PC-3 (cell line): ENCODE data around the gene SCPEP1. TPM values are rescaled to one million over a fixed set of nuclear protein-coding genes. Genes with fewer than 3 reads are reported as not detected.

Experiments
- ATAC-seq: fragments of 200-7000 bp; cut with Tn5 transposase; 2 replicates; pipeline ENCODE4 v1.9.1; 2020; ENCODE audit warnings: mild to moderate bottlenecking, moderate library complexity
- BruUV-seq: library from RNA; stranded (reverse); fragments of 400-500 nt; replicated peaks from 2 replicates; lab custom pipeline; 2021; lab: Mats Ljungman, UMichigan
- CTCF ChIA-PET: fragments of 300-600 bp; sonication (Branson Sonifier 250); formaldehyde crosslinking; loops from one replicate; lab custom pipeline; 2022; ENCODE audit warnings: antibody characterized with exemption; lab: Charles Lee
- POLR2A ChIA-PET: fragments of 300-600 bp; sonication (Branson Sonifier 250); formaldehyde crosslinking; loops from one replicate; lab custom pipeline; 2022; ENCODE audit warnings: antibody characterized with exemption; ENCODE audit not compliant: unreplicated experiment; lab: Charles Lee
- DNase-seq: peaks from one replicate; pipeline ENCODE4 v3.0.0-alpha.2; 2015
- H2AFZ ChIP-seq: fragments of 300-600 bp; sonication (generic); 2 replicates; pipeline ENCODE4 v1.6.0; 2016; ENCODE audit warnings: antibody characterized with exemption, low read length
- H3F3A ChIP-seq: fragments of 300-600 bp; sonication (generic); one replicate; pipeline ENCODE4 v1.6.0; 2017; ENCODE audit warnings: antibody characterized with exemption, low read length, control low read depth, mild to moderate bottlenecking; ENCODE audit not compliant: unreplicated experiment
- H3K27ac ChIP-seq: fragments of 300-600 bp; sonication (generic); 2 replicates; pipeline ENCODE4 v1.5.1; 2016; ENCODE audit warnings: mild to moderate bottlenecking, low read length
- H3K27me3 ChIP-seq: fragments of 300-600 bp; sonication (generic); 2 replicates; pipeline ENCODE4 v1.6.1; 2016; ENCODE audit warnings: low read length, mixed read lengths
- H3K36me3 ChIP-seq: fragments of 300-600 bp; sonication (generic); 2 replicates; pipeline ENCODE4 v1.6.1; 2016; ENCODE audit warnings: low read depth, mixed run types, low read length, mixed read lengths
- H3K4me1 ChIP-seq: fragments of 300-600 bp; sonication (generic); 2 replicates; pipeline ENCODE4 v1.5.1; 2016; ENCODE audit warnings: low read length; ENCODE audit not compliant: insufficient read depth
- H3K4me2 ChIP-seq: fragments of 300-600 bp; sonication (generic); 2 replicates; pipeline ENCODE4 v1.6.0; 2016; ENCODE audit warnings: low read length
- H3K4me3 ChIP-seq: fragments of 300-600 bp; sonication (generic); 2 replicates; pipeline ENCODE4 v1.5.1; 2016; ENCODE audit warnings: mild to moderate bottlenecking, low read length, mixed read lengths
- H3K79me2 ChIP-seq: fragments of 300-600 bp; sonication (generic); 2 replicates; pipeline ENCODE4 v1.6.1; 2017; ENCODE audit warnings: low read length, mixed read lengths
- H3K9ac ChIP-seq: fragments of 300-600 bp; sonication (generic); 2 replicates; pipeline ENCODE4 v1.6.0; 2016; ENCODE audit warnings: mild to moderate bottlenecking, low read length
- H3K9me2 ChIP-seq: fragments of 300-600 bp; sonication (generic); replicated peaks from 2 replicates; pipeline ENCODE4 v1.6.1; 2016; ENCODE audit warnings: mixed run types, low read length, mixed read lengths
- H3K9me3 ChIP-seq: fragments of 300-600 bp; sonication (generic); 2 replicates; pipeline ENCODE4 v1.6.1; 2016; ENCODE audit warnings: low read length, mixed read lengths
- H4K20me1 ChIP-seq: fragments of 300-600 bp; sonication (generic); 2 replicates; pipeline ENCODE4 v1.6.1; 2016; ENCODE audit warnings: low read length, mixed read lengths
- CTCF ChIP-seq: fragments of 300-600 bp; sonication (generic); conservative IDR thresholded peaks from 2 replicates; pipeline ENCODE4 v1.5.1; 2017; ENCODE audit warnings: antibody characterized with exemption, low read depth, mild to moderate bottlenecking, low read length
- EZH2 ChIP-seq: fragments of 300-600 bp; sonication (generic); IDR thresholded peaks from one replicate; pipeline ENCODE4 v1.6.1; 2017; ENCODE audit warnings: antibody characterized with exemption, mild to moderate bottlenecking, low read length; ENCODE audit not compliant: unreplicated experiment
- EZH2phosphoT487 ChIP-seq: fragments of 300-600 bp; sonication (generic); IDR thresholded peaks from 2 replicates; pipeline ENCODE4 v1.6.1; 2018; ENCODE audit warnings: mild to moderate bottlenecking, antibody characterized with exemption, low read length, borderline replicate concordance
- intact Hi-C: fragments of 100-400 bp; cut with micrococcal nuclease; formaldehyde crosslinking; loops from 2 replicates; pipeline ENCODE4 v1.9.0; 2023
- total RNA-seq: library from RNA; depleted of rRNA; stranded (reverse); fragments of >200 nt; gene quantifications from 2 replicates; pipeline ENCODE4 v1.2.3, GENCODE V29; 2014

SCPEP1 gene
- total RNA-seq, 1 experiment from 2014 or later: 73.3 TPM

DNA sequence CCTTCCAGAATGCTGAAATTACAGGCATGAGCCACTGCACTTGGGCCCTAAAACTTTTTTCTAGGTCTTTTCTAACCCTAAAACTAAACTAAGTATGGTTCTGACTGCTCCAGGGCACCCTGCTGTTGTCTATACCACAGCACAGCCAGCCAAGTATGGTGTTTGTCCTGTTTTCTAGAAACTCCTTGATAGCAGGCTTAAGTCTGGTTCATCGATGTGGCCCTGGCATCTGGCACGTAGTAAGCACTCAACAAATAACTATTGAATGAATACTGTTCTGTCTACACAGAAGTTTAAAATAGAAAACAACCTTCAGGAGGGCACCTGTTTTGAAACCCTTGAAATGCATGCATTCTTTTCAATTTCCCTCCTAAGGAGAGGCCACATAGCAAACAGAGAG is 62.6 kb downstream of the SCPEP1 start:
- H2AFZ ChIP-seq: no peak overlapping the region
- DNase-seq (no peak), ATAC-seq (no peak)
- BruUV-seq: no TSS peak
- no peaks in the 10 kb centered on the region for H3F3A ChIP-seq
- no peaks in the 10 kb centered on the region for H3K9me3 ChIP-seq
- intact Hi-C loops: no loop called here
- no peak overlapping the region for H3K4me2 ChIP-seq
- no peaks in the 10 kb centered on the region for H4K20me1 ChIP-seq
- H3K9me2 ChIP-seq: no peaks in the 10 kb centered on the region
- CTCF ChIA-PET: no interaction called here
- H3K9ac ChIP-seq: no peak overlapping the region
- POLR2A ChIA-PET: interaction anchor here (0.6 kb wide), 1 partner anchor 150 kb away, joined by 4 read pairs; no protein-coding TSS in a partner anchor
- H3K4me3 ChIP-seq: no peak overlapping the region
- peaks cover 10% of the 10 kb centered on the region for H3K4me1 ChIP-seq
- H3K79me2 ChIP-seq: no peaks in the 10 kb centered on the region
- H3K36me3 ChIP-seq: no peaks in the 10 kb centered on the region
- no peaks in the 10 kb centered on the region for H3K27me3 ChIP-seq
- H3K27ac ChIP-seq: no peak overlapping the region
- TF ChIP-seq CTCF: no peak

DNA sequence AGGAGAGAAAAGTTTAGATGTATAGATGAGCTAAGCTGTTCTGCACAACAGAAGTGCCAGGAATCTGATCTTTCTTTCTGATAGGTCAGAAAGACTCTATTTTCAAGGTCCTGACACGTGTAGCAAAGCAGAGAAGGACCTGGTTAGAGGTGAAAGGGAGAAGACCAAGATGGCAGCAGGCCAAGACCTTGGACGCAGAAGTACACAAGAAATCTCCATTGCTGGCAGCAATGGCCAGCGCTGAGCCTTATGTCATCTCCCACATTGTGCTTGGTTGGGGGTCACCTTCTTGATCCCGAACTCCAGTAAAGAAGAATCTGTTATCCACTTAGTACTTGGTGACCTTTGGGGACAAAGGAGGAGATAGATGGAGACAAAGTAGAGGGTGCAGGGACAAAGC is 65.3 kb downstream of the SCPEP1 start:
- no peaks in the 10 kb centered on the region for H3K9me2 ChIP-seq
- no TSS peak for BruUV-seq
- H3K79me2 ChIP-seq: no peaks in the 10 kb centered on the region
- no peaks in the 10 kb centered on the region for H3K4me1 ChIP-seq
- no peak overlapping the region for H2AFZ ChIP-seq
- H4K20me1 ChIP-seq: no peaks in the 10 kb centered on the region
- H3K4me2 ChIP-seq: no peak overlapping the region
- intact Hi-C loops: loop anchor here (2.0 kb wide), 1 partner anchor 32 kb away; no protein-coding TSS in a partner anchor
- CTCF ChIA-PET: no interaction called here
- TF ChIP-seq CTCF: no peak
- TF ChIP-seq EZH2: no peak
- no peak for TF ChIP-seq EZH2phosphoT487
- ATAC-seq (no peak), DNase-seq (no peak)
- POLR2A ChIA-PET: interaction anchor here (0.6 kb wide), 1 partner anchor 558 kb away, joined by 5 read pairs; no protein-coding TSS in a partner anchor
- no peak overlapping the region for H3K4me3 ChIP-seq
- no peaks in the 10 kb centered on the region for H3K9me3 ChIP-seq
- H3K36me3 ChIP-seq: no peaks in the 10 kb centered on the region
- no peak overlapping the region for H3K27ac ChIP-seq
- H3K9ac ChIP-seq: no peak overlapping the region
- H3K27me3 ChIP-seq: no peaks in the 10 kb centered on the region
- H3F3A ChIP-seq: no peaks in the 10 kb centered on the region

DNA sequence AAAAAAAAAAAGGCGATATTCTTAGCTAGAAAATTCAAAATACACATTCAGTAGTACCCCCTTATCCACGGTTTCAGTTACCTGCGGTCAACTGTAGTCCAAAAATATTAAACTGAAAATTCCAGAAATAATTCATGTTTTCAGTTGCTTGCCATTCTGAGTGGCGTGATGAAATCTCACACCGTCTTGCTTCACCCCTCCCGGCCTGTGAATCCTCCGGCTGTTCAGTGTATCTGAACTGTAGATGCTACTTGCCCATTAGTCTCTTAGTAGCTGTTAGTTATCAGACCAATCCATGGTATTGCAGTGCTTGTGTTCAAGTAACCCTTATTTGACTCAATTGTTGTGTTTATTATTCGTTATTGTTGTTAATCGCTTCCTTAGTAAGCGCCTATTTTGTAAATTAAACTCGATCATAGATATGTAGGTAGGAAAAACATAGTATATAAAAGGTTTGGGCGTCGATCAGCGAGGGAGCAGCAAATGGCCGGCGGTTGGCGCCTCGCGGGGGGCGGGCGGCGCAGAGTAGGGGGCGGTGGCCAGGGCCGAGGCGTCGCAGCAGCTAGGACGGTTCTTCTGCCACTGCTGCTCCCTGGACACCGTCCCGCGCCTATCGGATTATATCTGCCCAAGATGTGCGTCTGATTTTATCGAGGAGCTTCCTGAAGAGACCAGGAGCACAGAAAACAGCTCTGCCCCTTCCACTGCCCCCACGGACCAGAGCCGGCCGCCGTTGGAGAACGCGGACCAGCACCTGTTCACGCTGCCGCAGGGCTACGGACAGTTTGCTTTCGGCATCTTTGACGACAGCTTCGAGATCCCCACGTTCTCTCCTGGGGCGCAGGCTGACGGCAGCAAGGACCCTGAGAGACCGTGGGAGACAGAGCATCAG is 67.3 kb downstream of the SCPEP1 start:
- no TSS peak for BruUV-seq
- H3K79me2 ChIP-seq: no peaks in the 10 kb centered on the region
- no peak for ATAC-seq
- H3K9me2 ChIP-seq: no peaks in the 10 kb centered on the region
- H3K4me2 ChIP-seq: no peak overlapping the region
- H3K9ac ChIP-seq: no peak overlapping the region
- no peak overlapping the region for H3K4me3 ChIP-seq
- no peaks in the 10 kb centered on the region for H3K27me3 ChIP-seq
- no peak for DNase-seq
- no peaks in the 10 kb centered on the region for H3K36me3 ChIP-seq
- H2AFZ ChIP-seq: no peak overlapping the region
- H3K4me1 ChIP-seq: no peaks in the 10 kb centered on the region
- no peak for TF ChIP-seq EZH2phosphoT487
- no peak for TF ChIP-seq CTCF
- no peak for TF ChIP-seq EZH2
- ChIA-PET POLR2A (no interaction called here), CTCF (no interaction called here)
- no peaks in the 10 kb centered on the region for H3F3A ChIP-seq
- H3K9me3 ChIP-seq: no peaks in the 10 kb centered on the region
- H3K27ac ChIP-seq: no peak overlapping the region
- intact Hi-C loops: no loop called here
- H4K20me1 ChIP-seq: no peaks in the 10 kb centered on the region
